ENCODE results near the gene PNP. TPM values are rescaled to one million over a fixed set of nuclear protein-coding genes. Genes with fewer than 3 reads are reported as not detected.
"Not testable (repeated sequence)": the region's sequence is repeated elsewhere in the genome, so short reads cannot be mapped to it uniquely, and the experiment has no call there.

Gene PNP
- total RNA-seq, 1 donor from 2014 or later = 13.6 TPM

DNA sequence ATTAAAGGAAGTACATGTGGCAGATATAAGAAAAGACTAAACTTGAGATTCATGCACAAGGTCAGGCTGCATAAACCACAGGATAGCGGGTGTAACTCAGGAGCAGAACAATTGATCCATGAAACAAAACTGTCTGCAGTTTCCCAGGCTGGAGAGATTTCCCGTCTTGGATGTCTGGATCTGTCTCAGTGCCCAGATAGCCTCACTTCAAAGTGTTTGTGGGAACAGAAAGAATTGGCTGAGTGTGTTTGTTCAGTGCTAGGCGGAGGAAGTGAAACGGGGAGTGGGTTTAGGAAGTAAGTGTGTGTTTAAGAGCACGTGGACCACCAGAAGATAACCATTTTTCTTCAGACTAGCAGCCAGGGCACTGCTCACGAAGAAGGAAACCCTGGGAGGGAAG is 34.7 kb downstream of the PNP start:
- no peaks in the 10 kb centered on the region for H3K4me1 ChIP-seq (ENCODE audit: control insufficient read depth in 3 of 3, insufficient read depth in 3 of 3, low read length in 3 of 3)
- no peaks in the 10 kb centered on the region for H3K27me3 ChIP-seq (ENCODE audit: control insufficient read depth in 3 of 3, insufficient read depth in 3 of 3, low read length in 3 of 3)
- H3K36me3 ChIP-seq (ENCODE audit: control insufficient read depth in 3 of 3, insufficient read depth in 3 of 3, low read length in 3 of 3) = no peaks in the 10 kb centered on the region
- H3K4me3 ChIP-seq (ENCODE audit: low read length in 3 of 3) = no peak overlapping the region
- no peak overlapping the region for H3K27ac ChIP-seq (ENCODE audit: low read depth, low read length)
- H3K9ac ChIP-seq (ENCODE audit: low read depth in 1 of 3, low read length in 3 of 3) = no peak overlapping the region
- no peaks in the 10 kb centered on the region for H3K9me3 ChIP-seq (ENCODE audit: control insufficient read depth in 3 of 3, low read length in 3 of 3)

GRCh38 chr14:20506276-20506675 is 37.1 kb downstream of the PNP start:
- H3K4me3 ChIP-seq (ENCODE audit: low read length in 3 of 3); H3K4me1 ChIP-seq (ENCODE audit: control insufficient read depth in 3 of 3, insufficient read depth in 3 of 3, low read length in 3 of 3); H3K27me3 ChIP-seq (ENCODE audit: control insufficient read depth in 3 of 3, insufficient read depth in 3 of 3, low read length in 3 of 3); H3K36me3 ChIP-seq (ENCODE audit: control insufficient read depth in 3 of 3, insufficient read depth in 3 of 3, low read length in 3 of 3); H3K27ac ChIP-seq (ENCODE audit: low read depth, low read length); H3K9ac ChIP-seq (ENCODE audit: low read depth in 1 of 3, low read length in 3 of 3); H3K9me3 ChIP-seq (ENCODE audit: control insufficient read depth in 3 of 3, low read length in 3 of 3): not testable (repeated sequence)

- not testable (repeated sequence) for H3K9me3 ChIP-seq (ENCODE audit: control insufficient read depth in 3 of 3, low read length in 3 of 3); H3K4me1 ChIP-seq (ENCODE audit: control insufficient read depth in 3 of 3, insufficient read depth in 3 of 3, low read length in 3 of 3); H3K27me3 ChIP-seq (ENCODE audit: control insufficient read depth in 3 of 3, insufficient read depth in 3 of 3, low read length in 3 of 3); H3K36me3 ChIP-seq (ENCODE audit: control insufficient read depth in 3 of 3, insufficient read depth in 3 of 3, low read length in 3 of 3); H3K4me3 ChIP-seq (ENCODE audit: low read length in 3 of 3); H3K27ac ChIP-seq (ENCODE audit: low read depth, low read length); H3K9ac ChIP-seq (ENCODE audit: low read depth in 1 of 3, low read length in 3 of 3)
These were observed 37.5 kb downstream of the PNP start for GRCh38 chr14:20506752-20507151.

- not testable (repeated sequence) for H3K4me1 ChIP-seq (ENCODE audit: control insufficient read depth in 3 of 3, insufficient read depth in 3 of 3, low read length in 3 of 3); H3K27ac ChIP-seq (ENCODE audit: low read depth, low read length); H3K9me3 ChIP-seq (ENCODE audit: control insufficient read depth in 3 of 3, low read length in 3 of 3); H3K27me3 ChIP-seq (ENCODE audit: control insufficient read depth in 3 of 3, insufficient read depth in 3 of 3, low read length in 3 of 3); H3K4me3 ChIP-seq (ENCODE audit: low read length in 3 of 3); H3K9ac ChIP-seq (ENCODE audit: low read depth in 1 of 3, low read length in 3 of 3); H3K36me3 ChIP-seq (ENCODE audit: control insufficient read depth in 3 of 3, insufficient read depth in 3 of 3, low read length in 3 of 3)
These were observed 38.3 kb downstream of the PNP start for GRCh38 chr14:20507537-20507936.

- Histone ChIP-seq H3K4me3 (ENCODE audit: low read length in 3 of 3) (no peak overlapping the region), H3K4me1 (ENCODE audit: control insufficient read depth in 3 of 3, insufficient read depth in 3 of 3, low read length in 3 of 3) (no peaks in the 10 kb centered on the region), H3K27ac (ENCODE audit: low read depth, low read length) (no peak overlapping the region), H3K9ac (ENCODE audit: low read depth in 1 of 3, low read length in 3 of 3) (no peak overlapping the region), H3K36me3 (ENCODE audit: control insufficient read depth in 3 of 3, insufficient read depth in 3 of 3, low read length in 3 of 3) (no peaks in the 10 kb centered on the region), H3K27me3 (ENCODE audit: control insufficient read depth in 3 of 3, insufficient read depth in 3 of 3, low read length in 3 of 3) (peaks cover 0 to 5% (median 0%) of the 10 kb centered on the region in 3 donors), H3K9me3 (ENCODE audit: control insufficient read depth in 3 of 3, low read length in 3 of 3) (no peaks in the 10 kb centered on the region)
These were observed 39.2 kb downstream of the PNP start for GRCh38 chr14:20508367-20508766.

GRCh38 chr14:20512177-20512905 is 43.1 kb downstream of the PNP start:
- Histone ChIP-seq H3K9me3 (ENCODE audit: control insufficient read depth in 3 of 3, low read length in 3 of 3) (no peaks in the 10 kb centered on the region), H3K4me3 (ENCODE audit: low read length in 3 of 3) (no peak overlapping the region), H3K4me1 (ENCODE audit: control insufficient read depth in 3 of 3, insufficient read depth in 3 of 3, low read length in 3 of 3) (no peaks in the 10 kb centered on the region), H3K36me3 (ENCODE audit: control insufficient read depth in 3 of 3, insufficient read depth in 3 of 3, low read length in 3 of 3) (no peaks in the 10 kb centered on the region), H3K27me3 (ENCODE audit: control insufficient read depth in 3 of 3, insufficient read depth in 3 of 3, low read length in 3 of 3) (peaks cover 0 to 5% (median 0%) of the 10 kb centered on the region in 3 donors), H3K9ac (ENCODE audit: low read depth in 1 of 3, low read length in 3 of 3) (no peak overlapping the region), H3K27ac (ENCODE audit: low read depth, low read length) (no peak overlapping the region)

- peaks cover 0 to 4% (median 0%) of the 10 kb centered on the region in 3 donors for H3K9me3 ChIP-seq (ENCODE audit: control insufficient read depth in 3 of 3, low read length in 3 of 3)
- no peak overlapping the region for H3K4me3 ChIP-seq (ENCODE audit: low read length in 3 of 3)
- no peaks in the 10 kb centered on the region for H3K36me3 ChIP-seq (ENCODE audit: control insufficient read depth in 3 of 3, insufficient read depth in 3 of 3, low read length in 3 of 3)
- no peak overlapping the region for H3K9ac ChIP-seq (ENCODE audit: low read depth in 1 of 3, low read length in 3 of 3)
- no peak overlapping the region for H3K27ac ChIP-seq (ENCODE audit: low read depth, low read length)
- peaks cover 0 to 5% (median 0%) of the 10 kb centered on the region in 3 donors for H3K27me3 ChIP-seq (ENCODE audit: control insufficient read depth in 3 of 3, insufficient read depth in 3 of 3, low read length in 3 of 3)
- no peaks in the 10 kb centered on the region for H3K4me1 ChIP-seq (ENCODE audit: control insufficient read depth in 3 of 3, insufficient read depth in 3 of 3, low read length in 3 of 3)
These were observed 46.6 kb downstream of the PNP start for GRCh38 chr14:20515846-20516245.

- Histone ChIP-seq H3K27ac (ENCODE audit: low read depth, low read length) (no peak overlapping the region), H3K4me1 (ENCODE audit: control insufficient read depth in 3 of 3, insufficient read depth in 3 of 3, low read length in 3 of 3) (no peaks in the 10 kb centered on the region), H3K36me3 (ENCODE audit: control insufficient read depth in 3 of 3, insufficient read depth in 3 of 3, low read length in 3 of 3) (no peaks in the 10 kb centered on the region), H3K9ac (ENCODE audit: low read depth in 1 of 3, low read length in 3 of 3) (no peak overlapping the region), H3K27me3 (ENCODE audit: control insufficient read depth in 3 of 3, insufficient read depth in 3 of 3, low read length in 3 of 3) (no peaks in the 10 kb centered on the region), H3K9me3 (ENCODE audit: control insufficient read depth in 3 of 3, low read length in 3 of 3) (peaks cover 0 to 4% (median 0%) of the 10 kb centered on the region in 3 donors), H3K4me3 (ENCODE audit: low read length in 3 of 3) (no peak overlapping the region)
These were observed 47.7 kb downstream of the PNP start for GRCh38 chr14:20516921-20517320.

GRCh38 chr14:20522332-20522731 is 53.1 kb downstream of the PNP start:
- H3K4me1 ChIP-seq (ENCODE audit: control insufficient read depth in 3 of 3, insufficient read depth in 3 of 3, low read length in 3 of 3) = no peaks in the 10 kb centered on the region
- H3K27ac ChIP-seq (ENCODE audit: low read depth, low read length) = no peak overlapping the region
- H3K4me3 ChIP-seq (ENCODE audit: low read length in 3 of 3) = no peak overlapping the region
- H3K9me3 ChIP-seq (ENCODE audit: control insufficient read depth in 3 of 3, low read length in 3 of 3) = peaks cover 0 to 4% (median 0%) of the 10 kb centered on the region in 3 donors
- H3K36me3 ChIP-seq (ENCODE audit: control insufficient read depth in 3 of 3, insufficient read depth in 3 of 3, low read length in 3 of 3) = no peaks in the 10 kb centered on the region
- H3K27me3 ChIP-seq (ENCODE audit: control insufficient read depth in 3 of 3, insufficient read depth in 3 of 3, low read length in 3 of 3) = no peaks in the 10 kb centered on the region
- H3K9ac ChIP-seq (ENCODE audit: low read depth in 1 of 3, low read length in 3 of 3) = no peak overlapping the region

DNA sequence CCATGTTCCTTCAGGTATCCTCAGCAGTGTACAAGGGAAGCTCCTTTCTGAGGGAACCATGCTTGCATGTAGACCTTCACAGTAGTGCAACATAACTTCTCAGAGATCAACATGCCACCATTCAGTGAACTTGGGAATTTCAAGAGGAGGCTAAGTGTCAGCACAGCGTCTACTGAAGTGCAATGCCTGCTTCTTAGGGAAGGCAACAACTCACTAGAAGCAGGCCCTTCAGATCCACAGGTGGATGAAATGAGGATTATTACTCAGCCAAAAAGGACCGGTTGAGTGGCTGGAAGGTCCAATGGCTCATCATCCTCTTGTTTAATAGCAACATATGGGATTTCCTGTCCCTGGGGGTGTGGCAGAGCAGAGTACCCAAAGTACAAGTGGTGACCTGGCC is 54.8 kb downstream of the PNP start:
- H3K9me3 ChIP-seq (ENCODE audit: control insufficient read depth in 3 of 3, low read length in 3 of 3) = peaks cover 0 to 4% (median 0%) of the 10 kb centered on the region in 3 donors
- H3K4me3 ChIP-seq (ENCODE audit: low read length in 3 of 3) = no peak overlapping the region
- H3K27me3 ChIP-seq (ENCODE audit: control insufficient read depth in 3 of 3, insufficient read depth in 3 of 3, low read length in 3 of 3) = no peaks in the 10 kb centered on the region
- no peak overlapping the region for H3K27ac ChIP-seq (ENCODE audit: low read depth, low read length)
- no peaks in the 10 kb centered on the region for H3K4me1 ChIP-seq (ENCODE audit: control insufficient read depth in 3 of 3, insufficient read depth in 3 of 3, low read length in 3 of 3)
- H3K9ac ChIP-seq (ENCODE audit: low read depth in 1 of 3, low read length in 3 of 3) = no peak overlapping the region
- no peaks in the 10 kb centered on the region for H3K36me3 ChIP-seq (ENCODE audit: control insufficient read depth in 3 of 3, insufficient read depth in 3 of 3, low read length in 3 of 3)
